Activated T-cell treated with anti-CD3 and anti-CD28 coated beads, Interleukin-2, amount 50 U/mL, for 1 hour (primary cell): ENCODE results near the gene TC2N.
"Not testable (repeated sequence)": the region's sequence is repeated elsewhere in the genome, so short reads cannot be mapped to it uniquely, and the experiment has no call there.

ENCODE experiments used
- DNase-seq: peaks from one replicate; pipeline ENCODE4 v3.0.0-alpha.2; 2020

Gene TC2N

GRCh38 chr14:91866511-91867295 is 633 bp downstream of the TC2N start:
- DNase-seq, result no peak

- no peak for DNase-seq
Measured at GRCh38 chr14:91866061-91866460, 1.3 kb downstream of the TC2N start.

GRCh38 chr14:91862417-91862816 is 4.9 kb downstream of the TC2N start:
- DNase-seq, result no peak

- no peak for DNase-seq
Measured at GRCh38 chr14:91861091-91861490, 6.2 kb downstream of the TC2N start.

GRCh38 chr14:91860238-91860637 is 7.1 kb downstream of the TC2N start:
- no peak for DNase-seq

- no peak for DNase-seq
Measured at GRCh38 chr14:91858536-91859275, 8.6 kb downstream of the TC2N start.

- DNase-seq, result no peak
Measured at GRCh38 chr14:91857614-91858013, 9.7 kb downstream of the TC2N start.

GRCh38 chr14:91854327-91854934 is 12.9 kb downstream of the TC2N start:
- DNase-seq, result no peak

GRCh38 chr14:91851563-91851962 is 15.8 kb downstream of the TC2N start:
- no peak for DNase-seq

GRCh38 chr14:91848504-91849001 is 18.8 kb downstream of the TC2N start:
- DNase-seq, result no peak

GRCh38 chr14:91847693-91848092 is 19.6 kb downstream of the TC2N start:
- DNase-seq, result no peak

GRCh38 chr14:91845652-91846051 is 21.7 kb downstream of the TC2N start:
- DNase-seq, result no peak

- not testable (repeated sequence) for DNase-seq
Measured at GRCh38 chr14:91845056-91845455, 22.3 kb downstream of the TC2N start.

GRCh38 chr14:91844029-91844428 is 23.3 kb downstream of the TC2N start:
- DNase-seq, result no peak

- DNase-seq, result no peak
Measured at GRCh38 chr14:91843437-91843836, 23.9 kb downstream of the TC2N start.

GRCh38 chr14:91841065-91841464 is 26.3 kb downstream of the TC2N start:
- DNase-seq, result no peak

GRCh38 chr14:91839749-91840148 is 27.6 kb downstream of the TC2N start:
- DNase-seq, result no peak

GRCh38 chr14:91837076-91837475 is 30.3 kb downstream of the TC2N start:
- no peak for DNase-seq

- DNase-seq, result peak; percentile 85
Measured at GRCh38 chr14:91835920-91836843, 31.2 kb downstream of the TC2N start.

GRCh38 chr14:91835197-91835919 is 32.0 kb downstream of the TC2N start:
- DNase-seq, result no peak

GRCh38 chr14:91834571-91834970 is 32.8 kb downstream of the TC2N start:
- DNase-seq, result no peak

- DNase-seq, result no peak
Measured at GRCh38 chr14:91831337-91831736, 36.0 kb downstream of the TC2N start.
